Sigmoid colon (tissue), 7 donors: ENCODE results near the gene KCNIP3. TPM values are rescaled to one million over a fixed set of nuclear protein-coding genes. Genes with fewer than 3 reads are reported as not detected.
"Not testable (repeated sequence)": the region's sequence is repeated elsewhere in the genome, so short reads cannot be mapped to it uniquely, and the experiment has no call there.

Source experiments
- DNase-seq: peaks from one replicate; pipeline ENCODE4 v3.0.0-alpha.2; 2019
- H3K27ac ChIP-seq, 4 donors: fragments of 200-600 bp; sonication (generic); one replicate each; pipeline ENCODE4 v1.5.1; 2016 to 2019; ENCODE audit warnings: mild to moderate bottlenecking in 1 of 4
- H3K27me3 ChIP-seq, 3 donors: fragments of 200-600 bp; sonication (generic); one replicate each; pipeline ENCODE4 v1.5.1; 2019; ENCODE audit warnings: mild to moderate bottlenecking in 1 of 3
- H3K36me3 ChIP-seq, 4 donors: fragments of 200-600 bp; sonication (generic); one replicate each; pipeline ENCODE4 v1.5.1; 2016 to 2019
- H3K4me1 ChIP-seq, 4 donors: fragments of 200-600 bp; sonication (generic); one replicate each; pipeline ENCODE4 v1.5.1; 2017 to 2019
- H3K4me3 ChIP-seq, 4 donors: fragments of 200-600 bp; sonication (generic); one replicate each; pipeline ENCODE4 v1.5.1; 2017 to 2019; ENCODE audit warnings: mild to moderate bottlenecking in 2 of 4, moderate library complexity in 1 of 4
- H3K9me3 ChIP-seq, 4 donors: fragments of 200-600 bp in 3 of 4; sonication (generic) in 3 of 4; one replicate each; pipeline versions ENCODE4 v1.5.1 to v1.6.1; 2013 to 2019
- EP300 ChIP-seq, 4 donors: sonication (generic); formaldehyde crosslinking; IDR thresholded peaks; one replicate each; pipeline ENCODE4 v1.6.1; 2017; ENCODE audit warnings: antibody characterized with exemption in 4 of 4
- POLR2A ChIP-seq, 2 donors: fragments of 450-650 bp; IDR thresholded peaks; one replicate each; pipeline ENCODE4 v1.6.1; 2016; ENCODE audit warnings: antibody characterized with exemption in 2 of 2, mild to moderate bottlenecking in 2 of 2, moderate library complexity in 2 of 2
- POLR2AphosphoS5 ChIP-seq, 4 donors: sonication (generic); formaldehyde crosslinking; IDR thresholded peaks; one replicate each; pipeline ENCODE4 v1.6.1; 2017; ENCODE audit warnings: antibody characterized with exemption in 4 of 4
- WGBS, 2 donors: extraction: QIAGEN DNeasy Blood & Tissue Kit; methylation state at CpG; one replicate each; pipeline ENCODE4 v1.1.7; 2013; 5-methylcytosine and 5-hydroxymethylcytosine counted together
- intact Hi-C: fragments of 100-400 bp; cut with DNase I; formaldehyde crosslinking; loops from one replicate; pipeline ENCODE4 v1.15.1; 2023
- polyA plus RNA-seq, 3 donors: library from polyadenylated mRNA; stranded (reverse); fragments of 200-250 nt; gene quantifications; one replicate each; pipeline ENCODE4 v1.2.3, GENCODE V29; 2013
- total RNA-seq, 4 donors: library from RNA; depleted of rRNA; stranded (reverse); fragments of >200 nt; gene quantifications; one replicate each; pipeline ENCODE4 v1.1.0, GENCODE V29; 2016
- TF ChIP-seq, protein P1 (sequence below), 4 experiments: fragments of 450-650 bp in 3 of 4; fragments of 200-600 bp in 1 of 4; IDR thresholded peaks; one replicate each; pipeline ENCODE4 v1.5.1; 2016 to 2019; ENCODE audit warnings: antibody characterized with exemption in 4 of 4, mild to moderate bottlenecking in 3 of 4, moderate library complexity in 2 of 4
- donor health status: healthy with polysubstance abuse.
- donor health status: Bipolar disorder and iron deficiency.
- donor health status: healthy.

KCNIP3 gene
- total and polyA plus RNA-seq, 7 donors: 1.8 to 23.8 (median 11.8) TPM

DNA sequence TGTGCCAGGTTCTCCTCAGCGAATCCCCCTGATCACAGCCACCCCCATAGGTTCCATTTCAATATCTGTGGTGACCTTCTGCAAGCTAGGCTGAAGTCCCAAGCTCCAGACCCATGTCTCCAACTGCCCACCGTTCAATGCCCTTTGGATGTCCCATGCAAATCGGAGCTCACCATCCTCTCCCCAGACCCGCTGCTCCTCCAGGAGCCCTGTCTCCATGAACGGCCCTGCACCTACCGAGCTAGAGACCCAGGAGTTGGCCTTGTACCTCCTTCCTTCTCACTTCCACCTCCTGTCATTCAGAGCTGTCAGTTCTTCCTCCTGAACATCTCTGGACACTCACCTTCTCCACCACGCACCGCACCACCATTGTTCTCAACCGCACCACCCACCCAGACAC lies 104.3 kb downstream of the KCNIP3 start:
- Histone ChIP-seq H3K4me1 (peaks cover 0 to 27% (median 20%) of the 10 kb centered on the region in 4 donors), H3K27me3 (no peaks in the 10 kb centered on the region), H3K4me3 (peak overlapping the region in 3 of 4 donors; percentile 73 to 94 (median 90)), H3K9me3 (no peaks in the 10 kb centered on the region), H3K36me3 (no peaks in the 10 kb centered on the region), H3K27ac (no peak overlapping the region)
- DNase-seq: no peak
- 64 to 78% methylated on average over 9 of the region's 9 CpGs for WGBS, 2 donors
- TF ChIP-seq POLR2AphosphoS5 (IDR thresholded peaks at IDR 0.05): no peak
- intact Hi-C loops: loop anchor here (5.0 kb wide), 1 partner anchor 54 kb away; no protein-coding TSS in a partner anchor

DNA sequence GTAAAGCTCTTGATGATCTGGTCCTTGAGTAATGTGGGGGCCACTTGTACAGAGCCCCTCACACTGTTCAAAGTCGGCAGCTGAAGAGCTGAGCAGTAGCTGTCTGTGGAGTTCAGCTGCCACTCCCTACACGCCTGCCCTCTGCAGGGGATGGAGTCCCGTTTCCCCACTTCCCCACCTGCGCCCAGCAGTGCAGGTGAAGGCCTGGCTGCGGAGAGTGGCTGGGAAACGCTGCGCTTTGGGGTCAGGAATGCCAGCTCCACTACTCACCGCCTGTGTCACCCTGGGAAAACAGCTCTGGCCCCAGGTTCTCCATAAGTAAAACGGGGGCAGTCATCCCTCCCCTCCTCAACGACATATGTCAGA lies 104.8 kb downstream of the KCNIP3 start:
- Histone ChIP-seq H3K4me3 (peak overlapping the region; percentile 73 to 98 (median 92)), H3K27ac (peak overlapping the region; percentile 82 to 92 (median 89)), H3K4me1 (peaks cover 0 to 27% (median 20%) of the 10 kb centered on the region in 4 donors)
- 1 to 2% methylated on average over 10 of the region's 10 CpGs for WGBS, 2 donors
- DNase-seq, H3K9me3 ChIP-seq, H3K36me3 ChIP-seq, H3K27me3 ChIP-seq: not testable (repeated sequence)
- intact Hi-C loops: loop anchor here (2.0 to 5.0 kb wide), 2 partner anchors 55 to 237 kb away; partner anchors contain the start of gene ZNF2

DNA sequence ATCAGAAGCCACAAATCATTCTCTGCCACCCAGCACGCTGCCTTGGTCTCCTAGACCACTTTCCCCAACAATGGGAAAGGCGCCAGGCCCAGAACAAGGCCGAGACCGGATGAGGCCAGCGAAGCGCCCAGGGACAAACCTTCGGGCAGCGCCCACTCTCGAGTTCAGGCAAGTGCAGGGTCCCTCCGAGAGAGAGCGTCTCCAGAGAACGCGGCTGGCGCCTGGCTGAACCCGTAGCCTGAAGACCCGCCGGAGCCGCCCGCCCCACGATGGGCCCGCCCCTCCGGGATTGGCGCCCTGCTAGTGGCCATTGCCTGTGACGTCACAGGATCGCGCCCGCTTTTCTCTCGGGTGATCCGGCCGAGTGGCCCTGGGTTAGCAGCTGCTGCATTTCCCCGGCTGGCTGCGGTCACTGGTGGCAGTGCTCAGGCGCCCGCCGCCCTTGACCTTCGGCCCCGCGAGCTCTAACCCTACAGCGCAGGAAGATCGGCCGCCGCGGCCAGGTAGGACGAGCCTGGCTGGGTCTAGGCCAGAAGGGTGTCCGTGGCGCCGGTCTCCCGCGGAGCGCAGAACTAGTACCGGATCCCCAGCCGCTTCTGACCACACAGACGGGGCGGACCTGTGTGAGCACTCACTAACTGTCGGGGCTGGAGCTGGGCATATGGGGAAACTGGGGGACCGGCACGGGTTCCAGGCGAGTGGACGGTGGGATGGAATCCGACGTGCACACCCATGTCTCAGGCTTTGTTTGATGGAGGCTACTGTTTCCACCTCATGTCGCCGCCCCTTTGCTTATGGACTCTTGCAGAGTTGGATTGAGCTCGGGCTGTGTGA lies 105.4 kb downstream of the KCNIP3 start, which contains the start of gene FAHD2A:
TSS of gene FAHD2A (plus strand) at position 339 of the 834 bp plus-strand sequence. CDS start 2,851 bp downstream, outside the sequence.
- 0 to 1% methylated on average over 64 of the region's 64 CpGs for WGBS, 2 donors
- intact Hi-C loops: loop anchor here (2.0 to 5.0 kb wide), 2 partner anchors 55 to 238 kb away; partner anchors contain the start of gene ZNF2
- H3K4me1 ChIP-seq: peaks cover 0 to 27% (median 20%) of the 10 kb centered on the region in 4 donors
- no peaks in the 10 kb centered on the region for H3K27me3 ChIP-seq
- DNase-seq: peak; percentile 98
- H3K4me3 ChIP-seq: peak within 1 kb of the TSS; percentile 73 to 98 (median 92)
- H3K9me3 ChIP-seq: no peaks in the 10 kb centered on the region
- H3K27ac ChIP-seq: peak within 1 kb of the TSS; percentile 82 to 92 (median 89)
- peaks cover 0 to 8% (median 0%) of the 10 kb centered on the region in 4 donors for H3K36me3 ChIP-seq
- TF ChIP-seq POLR2AphosphoS5 (IDR thresholded peaks at IDR 0.05) (peak; percentile 80 to 95 (median 90)), EP300 (IDR thresholded peaks at IDR 0.05) (peak in 1 of 4 donors; percentile 12), POLR2A (IDR thresholded peaks at IDR 0.05) (peak; percentile 61 to 75)
- TF ChIP-seq, protein P1, sequence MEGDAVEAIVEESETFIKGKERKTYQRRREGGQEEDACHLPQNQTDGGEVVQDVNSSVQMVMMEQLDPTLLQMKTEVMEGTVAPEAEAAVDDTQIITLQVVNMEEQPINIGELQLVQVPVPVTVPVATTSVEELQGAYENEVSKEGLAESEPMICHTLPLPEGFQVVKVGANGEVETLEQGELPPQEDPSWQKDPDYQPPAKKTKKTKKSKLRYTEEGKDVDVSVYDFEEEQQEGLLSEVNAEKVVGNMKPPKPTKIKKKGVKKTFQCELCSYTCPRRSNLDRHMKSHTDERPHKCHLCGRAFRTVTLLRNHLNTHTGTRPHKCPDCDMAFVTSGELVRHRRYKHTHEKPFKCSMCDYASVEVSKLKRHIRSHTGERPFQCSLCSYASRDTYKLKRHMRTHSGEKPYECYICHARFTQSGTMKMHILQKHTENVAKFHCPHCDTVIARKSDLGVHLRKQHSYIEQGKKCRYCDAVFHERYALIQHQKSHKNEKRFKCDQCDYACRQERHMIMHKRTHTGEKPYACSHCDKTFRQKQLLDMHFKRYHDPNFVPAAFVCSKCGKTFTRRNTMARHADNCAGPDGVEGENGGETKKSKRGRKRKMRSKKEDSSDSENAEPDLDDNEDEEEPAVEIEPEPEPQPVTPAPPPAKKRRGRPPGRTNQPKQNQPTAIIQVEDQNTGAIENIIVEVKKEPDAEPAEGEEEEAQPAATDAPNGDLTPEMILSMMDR (IDR thresholded peaks at IDR 0.05): no peak

DNA sequence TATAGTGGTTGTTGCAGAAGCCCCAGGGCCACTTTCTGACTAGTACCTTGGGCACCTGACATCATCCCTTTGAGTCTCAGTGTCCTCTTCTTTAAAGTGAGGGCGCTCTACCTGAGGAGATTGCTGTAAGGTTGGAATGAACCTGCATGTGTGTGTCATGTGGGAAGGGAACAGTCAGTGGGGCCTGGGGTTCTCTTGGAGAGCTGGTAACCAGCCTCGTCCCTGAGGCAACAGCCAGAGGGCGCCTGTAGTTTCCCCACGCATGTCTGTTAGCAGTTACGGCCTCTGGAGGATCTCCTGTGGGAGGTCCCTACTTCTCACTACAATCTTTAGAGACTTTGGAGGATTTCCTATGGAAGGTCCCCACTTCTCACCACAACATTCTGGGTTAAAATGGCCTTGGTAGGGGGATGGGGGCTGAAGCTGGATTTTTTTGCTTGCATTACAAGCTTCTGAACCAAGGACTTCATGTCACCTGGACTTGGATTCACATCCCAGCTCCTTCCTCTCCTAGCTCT lies 106.1 kb downstream of the KCNIP3 start:
- H3K27me3 ChIP-seq, DNase-seq, H3K9me3 ChIP-seq, H3K36me3 ChIP-seq: not testable (repeated sequence)
- WGBS, 2 donors: 1 to 3% methylated on average over 5 of the region's 5 CpGs
- TF ChIP-seq, protein P1 (IDR thresholded peaks at IDR 0.05): peak in 2 of 4 experiments; percentile 14 to 38
- Histone ChIP-seq H3K27ac (peak overlapping the region; percentile 82 to 92 (median 89)), H3K4me3 (peak overlapping the region; percentile 73 to 98 (median 92)), H3K4me1 (peaks cover 0 to 27% (median 20%) of the 10 kb centered on the region in 4 donors)
- intact Hi-C loops: loop anchor here (2.0 to 5.0 kb wide), 2 partner anchors 56 to 238 kb away; partner anchors contain the start of gene ZNF2

DNA sequence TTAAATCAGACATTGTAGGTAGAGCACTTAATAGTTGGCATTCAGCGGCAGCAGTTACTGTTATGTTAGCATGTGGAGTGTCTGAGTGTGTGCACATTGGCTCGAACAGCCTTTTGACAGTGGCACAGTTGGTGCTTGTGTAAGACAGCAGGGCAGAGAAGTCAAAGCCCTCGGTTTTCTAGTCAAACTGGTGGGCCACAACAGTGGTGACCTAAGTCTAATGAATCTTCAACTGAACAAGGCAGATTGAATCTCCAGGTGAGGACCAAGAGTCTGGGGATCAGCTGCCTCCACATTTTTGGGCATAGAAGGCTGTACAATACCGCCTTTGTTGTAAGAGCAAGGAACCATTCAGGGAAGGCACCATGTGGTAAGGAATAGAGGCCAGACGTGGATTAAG lies 106.7 kb downstream of the KCNIP3 start:
- Histone ChIP-seq H3K4me1 (peaks cover 0 to 27% (median 20%) of the 10 kb centered on the region in 4 donors), H3K4me3 (peak overlapping the region in 1 of 4 donors; percentile 90)
- not testable (repeated sequence) for H3K9me3 ChIP-seq, DNase-seq, H3K27me3 ChIP-seq, H3K27ac ChIP-seq, H3K36me3 ChIP-seq
- 84 to 89% methylated on average over 5 of the region's 5 CpGs for WGBS, 2 donors
- intact Hi-C loops: loop anchor here (2.0 to 5.0 kb wide), 2 partner anchors 57 to 239 kb away; partner anchors contain the start of gene ZNF2

DNA sequence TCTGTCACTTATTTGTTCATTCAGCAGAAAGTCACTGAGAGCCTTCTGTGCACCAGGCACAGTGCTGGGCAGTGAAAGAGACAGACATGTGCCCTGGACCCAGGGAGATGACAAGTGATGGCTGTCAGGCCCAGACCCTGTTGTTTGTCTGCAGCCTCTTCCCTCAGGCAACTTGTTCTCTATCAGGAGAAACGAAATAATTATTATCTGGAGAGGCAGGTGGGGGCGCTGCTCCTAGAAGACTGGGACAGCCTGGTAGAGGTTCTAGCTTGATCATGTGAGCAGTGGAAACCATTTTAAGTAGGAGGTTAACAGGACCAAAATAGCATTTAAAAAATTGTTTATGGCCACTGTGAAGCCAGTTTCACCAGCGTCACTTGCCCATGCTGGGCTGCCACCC lies 107.5 kb downstream of the KCNIP3 start:
- not testable (repeated sequence) for H3K4me3 ChIP-seq, DNase-seq, H3K9me3 ChIP-seq, H3K36me3 ChIP-seq, H3K27me3 ChIP-seq, H3K27ac ChIP-seq
- intact Hi-C loops: loop anchor here (5.0 kb wide), 1 partner anchor 57 kb away; no protein-coding TSS in a partner anchor
- 82 to 91% methylated on average over 3 of the region's 3 CpGs for WGBS, 2 donors
- H3K4me1 ChIP-seq: peaks cover 0 to 27% (median 20%) of the 10 kb centered on the region in 4 donors

DNA sequence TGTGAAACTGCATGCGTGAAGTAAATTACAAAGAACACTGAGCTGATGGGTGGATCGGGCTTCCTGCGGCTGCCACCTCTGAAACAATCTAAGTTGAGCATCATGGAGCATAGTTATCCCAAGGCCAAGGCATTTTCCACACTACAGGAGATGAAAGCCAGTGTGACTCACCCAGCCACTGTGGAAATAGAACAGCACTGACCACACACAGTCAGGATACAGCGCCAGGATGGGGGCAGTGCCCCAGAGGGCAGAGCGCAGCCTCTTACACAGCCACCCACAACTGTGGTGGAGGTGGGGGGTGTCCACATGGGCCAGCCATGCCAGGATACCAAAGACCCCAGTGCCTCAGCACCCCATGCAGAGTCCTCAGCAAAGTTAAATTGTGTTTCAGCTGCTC lies 114.1 kb downstream of the KCNIP3 start:
- not testable (repeated sequence) for H3K9me3 ChIP-seq, H3K4me3 ChIP-seq, DNase-seq, H3K36me3 ChIP-seq, H3K27ac ChIP-seq, H3K27me3 ChIP-seq, H3K4me1 ChIP-seq
- intact Hi-C loops: loop anchor here (5.0 kb wide), 2 partner anchors 116 to 316 kb away; no protein-coding TSS in a partner anchor
- WGBS, 2 donors: 95 to 96% methylated on average over 5 of the region's 5 CpGs
